GM12891 (cell line): ENCODE data around the gene RPL27.

Experiments
- PAX5 ChIP-seq: IDR thresholded peaks from 2 replicates; pipeline ENCODE4 v1.6.1; 2011; ENCODE audit warnings: low read length, moderate library complexity, mild to moderate bottlenecking; ENCODE audit not compliant: insufficient read depth, severe bottlenecking
- POLR2A ChIP-seq: IDR thresholded peaks from 2 replicates; pipeline ENCODE4 v1.6.1; 2011; ENCODE audit warnings: low read depth, low read length, control low read depth
- POLR2AphosphoS5 ChIP-seq: IDR thresholded peaks from 2 replicates; pipeline ENCODE4 v1.6.1; 2011; ENCODE audit warnings: low read depth, low read length, control low read depth
- POU2F2 ChIP-seq: IDR thresholded peaks from 2 replicates; pipeline ENCODE4 v1.6.1; 2011; ENCODE audit warnings: low read depth, mild to moderate bottlenecking, control low read depth, low read length, moderate library complexity
- SPI1 ChIP-seq: IDR thresholded peaks from 2 replicates; pipeline ENCODE4 v1.6.1; 2011; ENCODE audit warnings: low read depth, low read length, control low read depth
- TAF1 ChIP-seq: IDR thresholded peaks from 2 replicates; pipeline ENCODE4 v1.6.1; 2011; ENCODE audit warnings: low read depth, low read length, control low read depth

GRCh38 chr17:43026595-43026994, 28.4 kb downstream of the RPL27 start:
- TF ChIP-seq POLR2A, result no peak
- TF ChIP-seq TAF1, result no peak
- no peak for TF ChIP-seq POLR2AphosphoS5
- no peak for TF ChIP-seq POU2F2
- no peak for TF ChIP-seq SPI1
- no peak for TF ChIP-seq PAX5
